GM12801 (cell line): ENCODE results near the gene PATL1.

Experiments used
- TF ChIP-seq, protein P1 (sequence below): IDR thresholded peaks from one replicate; pipeline ENCODE4 v1.5.1; 2011; ENCODE audit warnings: control low read depth; ENCODE audit not compliant: insufficient read length; ENCODE audit errors: extremely low read depth

PATL1 gene

DNA sequence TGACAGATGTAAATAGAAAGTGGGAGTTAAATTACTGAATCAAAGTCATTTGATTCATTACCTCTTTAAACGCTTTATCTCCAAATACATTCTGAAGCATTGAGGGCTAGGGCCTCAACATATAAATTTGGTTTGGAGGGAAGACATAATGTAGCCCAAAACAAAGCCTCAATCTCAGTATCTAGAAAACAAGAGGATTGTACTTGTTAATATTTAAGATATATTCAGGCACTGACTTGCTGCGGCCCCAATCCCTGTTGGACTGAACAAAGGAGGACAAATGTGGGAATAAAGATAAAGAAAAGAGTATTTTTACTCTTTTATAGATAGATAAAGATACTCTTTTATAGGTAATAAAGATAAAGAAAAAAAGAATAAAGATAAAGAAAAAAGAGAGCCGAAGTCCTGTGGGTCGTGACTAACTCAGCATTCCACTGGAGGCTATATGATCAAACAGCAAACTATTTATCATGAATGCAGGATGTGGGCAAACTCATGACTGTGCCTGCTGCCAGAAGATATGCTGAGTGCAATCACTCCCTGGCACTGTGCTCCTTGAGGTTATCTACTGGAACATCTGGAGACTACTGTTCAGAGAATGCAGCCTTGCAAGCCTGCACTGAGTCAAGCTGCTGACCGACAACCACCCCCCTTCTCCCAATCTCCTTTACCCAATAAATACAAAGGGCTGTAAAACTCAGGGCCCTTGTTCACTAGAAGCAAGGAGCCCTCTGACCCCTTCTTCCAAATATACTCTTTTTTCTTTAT is 37.9 kb upstream of the PATL1 start:
- TF ChIP-seq, protein P1, sequence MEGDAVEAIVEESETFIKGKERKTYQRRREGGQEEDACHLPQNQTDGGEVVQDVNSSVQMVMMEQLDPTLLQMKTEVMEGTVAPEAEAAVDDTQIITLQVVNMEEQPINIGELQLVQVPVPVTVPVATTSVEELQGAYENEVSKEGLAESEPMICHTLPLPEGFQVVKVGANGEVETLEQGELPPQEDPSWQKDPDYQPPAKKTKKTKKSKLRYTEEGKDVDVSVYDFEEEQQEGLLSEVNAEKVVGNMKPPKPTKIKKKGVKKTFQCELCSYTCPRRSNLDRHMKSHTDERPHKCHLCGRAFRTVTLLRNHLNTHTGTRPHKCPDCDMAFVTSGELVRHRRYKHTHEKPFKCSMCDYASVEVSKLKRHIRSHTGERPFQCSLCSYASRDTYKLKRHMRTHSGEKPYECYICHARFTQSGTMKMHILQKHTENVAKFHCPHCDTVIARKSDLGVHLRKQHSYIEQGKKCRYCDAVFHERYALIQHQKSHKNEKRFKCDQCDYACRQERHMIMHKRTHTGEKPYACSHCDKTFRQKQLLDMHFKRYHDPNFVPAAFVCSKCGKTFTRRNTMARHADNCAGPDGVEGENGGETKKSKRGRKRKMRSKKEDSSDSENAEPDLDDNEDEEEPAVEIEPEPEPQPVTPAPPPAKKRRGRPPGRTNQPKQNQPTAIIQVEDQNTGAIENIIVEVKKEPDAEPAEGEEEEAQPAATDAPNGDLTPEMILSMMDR, result no peak

DNA sequence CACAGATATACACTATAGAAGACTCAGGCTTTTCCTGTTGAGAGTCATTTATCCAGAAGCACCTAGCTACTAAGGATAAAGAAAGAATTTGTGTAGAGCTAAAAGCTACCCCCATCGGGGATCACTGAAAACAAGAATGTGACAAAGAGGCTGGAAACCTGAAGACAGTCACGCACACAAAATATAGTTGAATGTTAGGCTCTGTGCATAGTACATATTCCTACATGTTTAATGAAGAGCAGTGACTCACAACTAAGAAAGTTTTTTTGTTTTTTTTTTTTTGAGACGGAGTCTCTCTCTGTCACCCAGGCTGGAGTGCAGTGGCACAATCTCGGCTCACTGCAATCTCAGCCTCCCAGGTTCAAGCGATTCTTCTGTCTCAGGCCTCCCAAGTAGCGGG is 36.5 kb upstream of the PATL1 start:
- TF ChIP-seq, protein P1, result no peak

DNA sequence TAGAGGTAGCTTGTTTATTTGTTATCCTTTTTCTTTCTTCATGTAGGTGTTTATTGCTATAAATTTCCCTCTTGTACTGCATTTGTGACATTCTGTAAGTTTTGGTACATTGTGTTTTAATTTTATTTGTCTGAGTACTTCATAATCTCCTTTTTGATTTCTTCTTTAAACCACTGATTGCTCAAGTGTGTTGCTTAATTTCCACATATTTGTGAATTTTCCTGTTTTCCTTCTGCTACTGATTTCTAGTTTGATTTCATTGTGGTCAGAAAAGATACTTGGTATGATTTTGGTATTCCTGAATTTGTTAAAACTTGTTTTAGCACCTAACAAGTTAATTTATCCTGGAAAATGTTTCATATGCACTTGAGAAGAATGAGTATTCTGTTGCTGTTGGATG is 29.7 kb upstream of the PATL1 start:
- TF ChIP-seq, protein P1, result no peak

DNA sequence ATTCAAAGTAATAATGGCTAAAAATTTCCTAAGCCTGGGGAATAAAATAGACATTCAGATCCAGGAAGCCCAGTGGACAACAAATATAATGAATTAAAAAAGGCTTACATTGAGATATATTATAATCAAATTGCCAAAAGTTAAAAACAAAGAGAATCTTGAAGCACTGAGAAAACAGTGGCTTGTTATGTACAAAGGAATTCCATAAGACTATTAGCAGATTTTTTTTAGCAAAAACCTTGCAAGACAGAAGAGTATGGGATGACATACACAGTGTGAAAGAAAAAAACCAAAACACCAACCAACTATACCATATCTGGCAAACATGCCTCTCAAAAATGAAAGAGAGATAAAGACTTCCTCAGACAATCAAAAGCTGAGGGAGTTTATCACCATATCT is 24.1 kb upstream of the PATL1 start:
- TF ChIP-seq, protein P1, result no peak

DNA sequence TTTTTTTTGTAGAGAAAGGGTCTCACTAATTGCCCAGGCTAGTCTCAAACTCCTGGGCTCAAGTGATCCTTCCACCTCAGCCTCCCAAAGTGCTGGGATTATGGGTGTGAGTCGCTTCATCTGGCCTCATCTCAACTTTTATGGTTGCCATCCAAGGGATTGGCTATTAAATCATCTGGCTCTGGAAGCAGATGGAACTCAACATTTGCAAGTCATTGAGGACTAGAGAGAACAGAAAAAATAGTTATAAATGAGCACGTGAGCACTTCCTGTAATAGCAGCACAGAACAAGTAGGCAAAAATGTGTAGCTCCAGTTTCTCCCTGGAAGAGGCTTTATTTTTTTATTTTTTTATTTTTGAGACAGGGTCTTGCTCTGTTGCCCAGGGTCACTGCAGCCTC is 22.3 kb upstream of the PATL1 start:
- TF ChIP-seq, protein P1, result no peak

DNA sequence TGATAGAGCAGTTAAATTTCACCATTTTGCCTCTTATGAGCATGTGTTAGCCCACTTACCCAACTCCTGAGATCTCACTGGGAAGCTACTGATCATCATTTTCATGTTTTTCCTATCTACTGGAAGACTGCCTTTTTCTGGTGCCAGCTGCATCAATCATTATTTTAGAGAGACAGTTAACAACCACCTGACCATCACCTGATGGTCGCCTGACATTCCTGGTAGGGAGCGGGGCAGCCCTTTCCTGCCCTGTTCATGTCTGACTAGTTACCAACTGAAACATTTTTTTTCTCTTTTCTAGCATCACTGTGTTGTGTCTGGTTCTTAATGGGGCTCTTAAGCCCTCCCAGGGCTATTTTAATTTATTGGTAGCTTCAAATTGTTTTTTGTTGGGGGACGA is 20.2 kb upstream of the PATL1 start:
- TF ChIP-seq, protein P1, result no peak

DNA sequence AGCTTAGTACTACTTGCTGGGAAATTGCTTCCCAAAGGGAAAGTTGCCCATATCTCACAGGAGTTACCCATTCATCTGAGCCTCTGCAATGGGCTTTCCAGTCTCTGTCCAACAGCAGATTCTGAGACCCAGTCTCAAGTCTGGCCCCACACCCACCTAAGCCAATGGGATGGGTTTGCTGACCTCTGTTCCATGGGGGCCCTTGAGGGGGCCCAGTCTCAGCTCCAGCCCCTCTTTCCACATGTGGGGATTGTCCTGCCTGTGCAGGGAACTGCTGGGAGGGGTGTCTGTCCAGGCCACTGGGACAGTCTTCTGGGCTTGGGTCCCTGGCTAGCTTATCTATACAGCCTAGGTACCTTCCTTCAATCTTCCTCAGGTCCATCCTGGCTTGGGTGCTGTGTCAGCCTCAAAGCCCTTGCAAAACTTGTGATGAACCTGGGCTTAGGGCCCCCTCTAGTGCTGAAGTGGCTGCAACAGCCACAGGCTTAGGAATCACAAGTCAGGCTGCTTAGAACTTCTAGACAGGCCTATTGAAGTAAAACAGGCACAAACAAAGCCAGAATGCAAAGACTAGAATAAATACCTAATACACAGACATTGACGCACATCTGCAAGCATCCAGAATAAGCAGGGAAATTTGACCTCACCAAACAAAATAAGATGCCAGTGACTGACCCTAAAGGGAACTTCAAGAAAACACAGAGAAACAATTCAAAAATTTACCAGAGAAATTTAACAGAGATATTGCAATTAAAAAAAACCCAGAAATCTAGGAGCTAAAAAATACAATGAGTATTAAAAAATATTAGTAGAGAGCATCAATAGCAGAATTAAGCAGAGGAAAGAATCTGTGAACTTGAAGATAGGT is 11.7 kb upstream of the PATL1 start:
- TF ChIP-seq, protein P1, result no peak
